ENCODE results near the gene SLC5A10.

Gene SLC5A10

DNA sequence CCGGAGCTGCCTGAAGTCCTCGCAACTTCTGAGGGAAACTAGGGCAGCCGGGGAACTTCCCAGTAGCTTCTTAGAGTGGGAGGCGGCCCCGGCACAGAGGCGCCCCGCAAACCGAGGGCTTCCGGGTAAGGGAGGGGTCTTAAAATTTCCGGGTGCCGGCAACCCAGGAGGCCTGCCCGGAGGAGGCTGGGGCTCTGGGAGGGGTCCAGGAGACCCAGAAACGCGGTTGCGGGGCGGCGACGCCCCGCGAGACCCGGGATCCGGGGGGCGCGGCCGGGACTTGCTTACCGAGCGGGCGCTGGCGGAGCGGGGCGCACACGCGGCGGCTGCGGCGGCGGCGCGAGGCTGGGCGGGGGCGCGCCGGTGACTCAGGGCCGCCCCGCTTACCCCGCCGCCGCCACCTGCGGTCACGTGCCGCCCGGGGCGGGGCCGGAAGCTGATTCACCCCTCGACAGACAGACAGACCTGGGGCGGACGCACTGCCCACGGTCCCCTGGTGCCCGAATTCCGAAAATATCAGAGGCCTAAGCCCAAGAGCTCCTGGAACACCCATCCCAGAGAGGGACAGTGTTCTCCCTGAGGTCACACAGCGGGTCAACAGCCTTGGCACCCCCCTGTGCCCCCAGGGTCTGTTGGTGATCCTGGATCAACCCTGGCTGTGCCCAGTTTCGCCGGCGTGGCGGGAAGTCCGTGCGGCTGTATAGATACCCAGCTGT lies 52.6 kb downstream of the SLC5A10 start, which contains the start of gene FAM83G:
Gene FAM83G (minus strand): TSS at position 344 of the 716 bp plus-strand sequence. CDS start 723 bp downstream, outside the sequence.
- peak; percentile 67 for DNase-seq

DNA sequence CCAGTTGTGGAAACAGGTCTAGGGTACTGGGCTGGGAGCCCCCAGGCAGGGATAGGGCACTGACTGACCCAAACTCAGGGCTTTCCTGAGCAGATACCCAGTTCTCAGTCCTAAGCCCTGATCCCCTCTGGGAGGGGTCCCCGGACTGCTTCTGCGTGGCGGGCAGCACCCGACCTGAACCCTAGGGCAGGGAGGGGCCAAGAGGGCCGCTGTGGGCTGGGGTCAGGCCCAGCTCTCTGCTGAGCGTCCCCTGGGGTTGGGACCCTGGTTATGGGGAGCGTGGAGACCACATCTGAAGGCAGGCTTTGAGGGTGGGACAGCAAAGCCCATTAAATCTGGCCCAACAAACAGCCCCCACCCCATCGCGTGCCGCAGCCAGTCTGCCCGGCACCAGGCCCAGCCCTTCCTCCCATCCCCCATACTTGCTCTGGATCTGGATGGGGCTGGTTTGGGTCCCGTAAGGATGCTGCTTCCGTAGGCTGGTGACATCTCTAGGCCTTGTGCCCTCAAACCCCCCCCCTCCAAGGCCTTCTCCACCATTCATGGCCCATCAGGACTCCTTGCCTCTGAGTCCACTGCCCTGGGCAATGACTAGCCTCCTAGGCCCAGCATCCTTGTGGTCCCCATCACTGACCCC lies 53.3 kb downstream of the SLC5A10 start:
- DNase-seq, result no peak

DNA sequence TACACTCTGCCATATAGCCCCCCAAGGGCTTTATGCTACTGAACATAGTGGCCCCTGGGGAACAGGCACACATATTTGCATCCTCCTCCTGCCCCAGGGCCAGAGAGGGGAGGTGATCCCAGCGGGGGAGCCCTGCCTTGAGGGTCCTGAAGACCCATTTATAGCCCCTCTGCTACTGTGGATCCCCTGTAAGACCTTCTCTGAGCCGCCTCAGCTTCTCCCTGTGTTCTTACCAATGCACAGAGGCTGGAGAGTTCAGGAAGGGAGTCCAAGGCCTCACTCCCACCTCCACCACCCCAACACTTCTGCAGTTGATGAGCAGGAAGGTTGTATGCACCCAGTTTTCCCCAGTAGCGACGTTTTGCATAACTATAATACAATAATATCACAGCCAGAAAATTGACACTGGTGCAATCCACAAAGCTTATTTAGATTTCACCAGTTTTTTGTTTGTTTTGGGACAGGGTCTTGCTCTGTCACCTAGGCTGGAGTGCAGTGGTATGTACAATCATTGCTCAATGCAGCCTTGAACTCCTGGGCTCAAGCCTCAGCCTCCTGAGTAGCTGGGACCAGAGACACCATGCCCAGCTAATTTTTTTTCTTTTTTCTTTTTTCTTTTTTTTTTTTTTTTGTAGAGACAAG lies 53.9 kb downstream of the SLC5A10 start:
- DNase-seq, result no peak

DNA sequence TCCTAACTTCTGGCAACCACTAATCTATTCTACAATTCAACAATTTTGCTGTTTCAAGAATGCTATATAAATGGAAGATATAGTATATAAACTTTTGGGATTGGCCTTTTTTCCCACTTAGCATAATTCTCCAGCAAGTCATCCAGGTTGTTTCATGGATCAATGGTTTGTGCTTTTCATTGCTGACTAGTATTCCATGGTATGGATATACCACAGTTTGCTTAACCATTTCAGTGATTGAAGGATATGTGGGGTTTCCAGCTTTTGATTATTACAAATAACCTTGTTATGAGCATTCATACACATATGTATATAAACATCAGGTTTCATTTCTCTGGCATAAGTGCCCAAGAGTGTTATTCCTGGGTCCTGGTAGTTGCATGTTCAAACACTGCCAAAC lies 54.7 kb downstream of the SLC5A10 start:
- DNase-seq, result no peak

DNA sequence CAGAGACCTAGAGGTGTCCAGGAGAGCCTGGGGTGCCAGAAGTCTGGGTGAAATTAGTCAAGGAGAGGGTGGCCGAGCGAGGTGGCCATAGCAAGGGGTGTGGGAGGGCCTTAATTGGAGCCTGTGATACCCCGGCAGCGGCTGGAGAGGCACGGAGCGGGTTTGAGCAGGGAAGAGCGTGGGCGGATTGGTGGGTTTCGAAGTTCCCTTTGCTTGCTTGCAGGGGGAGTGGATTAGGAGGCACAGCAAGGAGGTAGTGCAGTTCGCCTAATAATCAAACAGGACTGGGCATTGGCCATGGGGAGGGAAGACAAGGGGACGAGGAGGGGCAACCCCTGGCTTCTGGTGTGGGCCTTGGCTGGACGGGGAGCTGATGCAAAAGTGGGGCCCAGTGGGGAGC lies 58.0 kb downstream of the SLC5A10 start:
- DNase-seq, result no peak

DNA sequence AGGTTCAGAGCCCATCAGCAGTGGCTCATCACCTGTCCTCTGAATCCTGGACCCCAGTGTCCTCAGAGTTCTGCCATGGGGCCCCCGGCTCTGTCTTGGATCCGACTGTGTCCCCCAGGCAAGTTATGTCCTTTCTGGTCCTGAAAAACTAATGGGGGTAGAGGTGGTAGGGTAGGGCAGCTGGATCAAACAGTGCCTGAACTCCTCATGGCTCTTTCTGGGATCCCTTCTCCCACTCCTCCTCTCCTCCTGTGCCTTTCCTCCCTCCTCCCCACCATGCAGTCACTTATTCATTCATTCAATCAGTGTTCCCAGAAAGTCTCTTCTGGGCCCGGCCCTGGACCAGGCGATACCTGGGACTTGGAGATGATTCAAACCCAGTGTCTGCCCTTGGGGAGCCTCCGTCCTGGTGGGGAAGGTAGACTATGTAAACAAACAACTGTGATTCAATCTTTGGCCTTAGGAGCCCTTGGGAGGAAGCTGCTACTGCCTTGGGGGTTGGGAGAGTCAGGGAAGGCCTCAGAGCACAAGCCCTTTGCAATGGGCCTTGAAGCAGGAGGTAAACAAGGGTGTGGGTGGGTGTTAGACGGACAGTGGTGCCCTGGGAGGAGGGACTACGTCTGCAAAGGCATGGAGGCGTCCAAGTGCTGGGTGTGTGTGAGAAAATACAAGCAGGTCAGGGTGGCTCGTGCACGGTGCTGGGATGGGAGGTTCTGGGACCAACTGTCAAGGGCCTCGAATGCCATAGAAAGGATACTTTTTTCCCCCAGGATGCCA lies 59.0 kb downstream of the SLC5A10 start:
- DNase-seq, result no peak

DNA sequence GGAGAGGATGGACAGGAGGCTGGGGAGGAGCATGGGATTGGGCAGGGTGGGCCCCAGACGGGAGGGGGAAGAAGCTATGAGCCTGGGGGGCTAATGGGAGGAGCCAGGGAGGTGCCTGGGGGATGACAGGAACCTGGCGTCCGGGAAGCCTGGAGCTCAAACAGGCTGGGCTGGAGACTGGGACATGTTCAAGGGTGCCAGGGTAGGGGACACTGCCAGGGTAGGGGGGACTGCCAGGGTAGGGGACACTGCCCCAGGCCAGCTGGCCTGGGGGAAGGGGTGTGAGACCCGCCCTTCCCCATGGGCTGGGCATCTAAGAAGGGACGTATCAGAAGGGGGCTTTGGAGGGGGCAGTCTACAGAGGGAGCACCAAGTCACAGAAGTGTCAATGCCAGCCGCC lies 59.6 kb downstream of the SLC5A10 start:
- no peak for DNase-seq

DNA sequence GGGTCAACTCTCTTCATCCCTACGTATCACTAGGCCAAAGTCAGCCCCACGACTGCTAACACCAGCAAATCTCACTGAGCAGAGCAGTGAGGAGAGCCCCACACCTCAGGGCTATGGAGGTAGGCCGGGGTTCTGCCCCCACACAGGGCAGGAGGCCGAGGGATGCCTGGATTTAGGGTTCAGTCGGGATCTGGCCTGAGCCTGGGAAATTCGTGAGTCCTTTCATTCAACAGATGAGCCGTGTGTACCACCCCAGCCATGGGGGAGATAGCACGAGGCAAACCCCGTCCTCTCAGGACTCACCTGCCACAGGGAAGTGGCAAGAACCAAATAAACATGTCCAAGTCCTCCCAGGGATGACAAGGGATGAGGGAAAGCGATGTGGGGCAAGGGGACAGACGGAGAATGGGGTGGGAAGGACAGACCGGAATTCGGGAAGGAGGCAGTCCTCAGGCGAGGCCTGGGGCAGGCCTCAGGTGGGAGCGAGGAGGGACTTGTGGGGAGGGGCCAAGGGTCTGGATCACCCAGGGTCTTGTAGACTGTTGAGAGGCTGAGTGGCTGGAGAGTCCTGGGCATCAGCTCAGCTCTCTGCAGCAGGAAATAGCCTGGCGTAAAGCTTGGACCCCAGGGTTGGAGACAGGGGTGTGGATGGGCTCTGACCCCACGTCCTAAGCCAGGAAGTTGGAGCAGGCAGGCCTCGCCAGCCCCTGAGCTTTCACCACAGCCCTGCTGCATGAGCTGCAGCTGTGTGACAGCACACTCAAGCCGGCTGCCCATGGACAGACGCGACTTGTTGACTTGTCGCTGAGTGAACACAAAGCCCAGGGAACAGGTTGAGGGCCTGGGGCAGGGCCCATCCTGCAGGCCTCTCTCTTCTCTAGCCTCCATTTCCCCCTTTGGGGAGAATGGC lies 60.5 kb downstream of the SLC5A10 start:
- no peak for DNase-seq

DNA sequence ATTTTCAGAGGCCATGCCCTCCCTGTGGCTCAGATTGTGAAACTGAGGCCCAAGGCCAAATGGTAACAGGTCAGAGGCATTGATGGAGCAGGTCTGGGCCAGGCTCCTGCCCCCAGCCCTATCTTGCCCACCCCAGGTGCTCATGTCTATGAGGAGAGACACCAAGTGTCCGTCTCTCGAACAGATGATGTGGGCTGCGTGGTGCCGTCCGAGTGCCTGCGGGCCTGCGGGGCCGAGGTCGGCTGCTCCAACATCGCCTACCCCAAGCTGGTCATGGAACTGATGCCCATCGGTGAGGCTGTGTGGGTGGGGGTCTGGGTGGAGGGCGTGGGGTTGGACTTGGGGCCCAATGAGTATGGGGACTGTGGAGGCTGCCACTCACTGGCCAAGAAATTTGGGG lies 61.3 kb downstream of the SLC5A10 start:
- no peak for DNase-seq

DNA sequence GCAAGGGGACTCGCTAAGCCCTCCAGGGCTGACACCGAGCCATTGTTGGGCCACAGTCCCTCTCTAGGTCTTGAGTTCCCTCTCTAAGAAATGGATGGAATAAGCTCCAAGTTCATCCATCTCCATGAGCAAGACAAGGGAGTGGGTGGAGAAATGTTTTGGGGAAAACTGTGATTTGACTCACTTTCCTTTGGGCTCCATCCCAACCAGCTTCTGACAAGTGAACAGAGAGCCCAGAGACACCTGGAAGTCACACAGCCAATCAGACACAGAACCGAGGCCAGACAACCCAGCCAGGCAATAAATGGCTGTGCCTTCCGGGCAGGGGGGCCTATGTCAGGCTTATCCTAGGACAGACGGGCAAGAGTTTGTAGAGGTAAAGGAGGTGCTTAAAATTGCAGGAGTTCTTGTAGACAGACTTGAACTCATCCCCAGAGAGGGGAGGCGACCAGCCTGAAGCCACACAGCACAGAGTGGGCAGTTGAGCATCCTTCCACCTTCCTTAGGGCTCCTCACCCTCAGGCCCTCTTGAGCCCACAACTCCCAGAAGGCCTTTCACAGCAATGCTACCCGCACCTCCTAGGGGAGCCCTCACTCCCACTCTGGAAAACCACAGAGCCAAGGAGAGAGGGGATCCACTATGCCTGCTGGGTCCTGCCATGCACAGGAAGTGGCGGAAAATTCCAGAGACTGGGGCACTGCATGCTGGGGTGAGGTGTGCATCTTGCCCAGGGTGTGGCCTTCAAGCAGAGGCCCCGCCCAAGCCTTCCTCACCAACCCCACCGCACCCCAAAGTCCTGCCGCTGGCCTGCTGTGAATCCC lies 62.1 kb downstream of the SLC5A10 start:
- no peak for DNase-seq

DNA sequence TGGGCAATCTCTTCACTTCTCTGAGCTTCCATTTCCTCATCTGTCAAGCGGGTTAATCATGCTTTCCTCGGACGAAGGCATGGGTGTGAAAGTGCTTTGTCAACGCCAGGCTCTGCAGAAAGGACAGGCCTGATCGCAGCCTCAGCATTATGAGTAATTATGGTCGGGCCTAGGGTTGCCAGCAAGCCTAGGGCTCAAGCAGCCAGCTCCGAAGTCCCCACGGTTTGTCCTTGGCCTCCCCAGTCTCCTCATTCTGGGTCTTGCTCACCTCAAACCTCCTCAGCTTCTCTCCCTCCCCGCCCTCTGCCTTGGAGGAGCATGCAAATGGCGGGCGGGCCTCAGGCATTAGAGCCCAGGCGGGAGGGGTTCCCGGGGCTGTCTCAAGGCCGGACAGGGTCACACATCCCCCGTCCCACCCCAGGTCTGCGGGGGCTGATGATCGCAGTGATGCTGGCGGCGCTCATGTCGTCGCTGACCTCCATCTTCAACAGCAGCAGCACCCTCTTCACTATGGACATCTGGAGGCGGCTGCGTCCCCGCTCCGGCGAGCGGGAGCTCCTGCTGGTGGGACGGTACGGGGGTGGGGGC lies 62.8 kb downstream of the SLC5A10 start:
- DNase-seq, result no peak

DNA sequence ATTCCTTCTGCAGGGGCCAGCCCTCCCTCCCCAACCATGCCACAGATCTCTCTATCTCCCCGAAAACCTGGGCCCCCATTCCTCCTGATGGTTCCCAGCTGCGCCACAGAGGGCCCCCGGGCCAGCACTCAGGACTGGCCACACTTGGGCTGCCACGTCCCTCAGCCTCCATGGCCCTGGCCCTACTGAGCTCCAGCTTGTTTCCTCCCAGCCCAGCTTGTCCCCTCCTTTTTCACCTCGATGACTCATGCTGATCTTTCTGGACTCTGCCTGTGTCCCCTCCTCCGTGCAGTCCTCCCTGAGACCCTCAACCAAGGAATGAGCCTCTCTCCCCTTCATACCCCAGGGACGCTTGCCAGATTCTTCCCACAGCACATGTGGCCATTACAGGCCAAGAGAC lies 63.5 kb downstream of the SLC5A10 start:
- DNase-seq, result no peak

DNA sequence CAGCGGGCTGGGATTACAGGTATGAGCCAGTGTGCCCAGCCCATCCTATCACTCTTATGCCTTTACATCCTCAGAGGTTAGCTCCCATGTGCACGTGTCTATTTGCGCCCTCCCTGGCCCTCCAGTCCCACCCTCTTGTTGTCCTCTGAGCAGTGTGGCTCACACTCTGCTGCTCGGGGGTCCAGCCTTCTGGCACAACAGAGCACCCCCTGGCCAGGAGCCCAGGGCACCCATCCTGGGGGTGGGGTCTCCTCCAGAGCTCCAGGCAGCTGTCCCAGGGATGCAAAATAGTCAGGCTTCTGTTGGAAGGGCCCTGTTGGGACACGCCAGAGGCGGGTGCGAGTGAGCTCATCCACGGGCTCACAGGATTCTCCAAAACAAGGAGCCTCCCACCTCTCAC lies 64.3 kb downstream of the SLC5A10 start:
- DNase-seq, result no peak

DNA sequence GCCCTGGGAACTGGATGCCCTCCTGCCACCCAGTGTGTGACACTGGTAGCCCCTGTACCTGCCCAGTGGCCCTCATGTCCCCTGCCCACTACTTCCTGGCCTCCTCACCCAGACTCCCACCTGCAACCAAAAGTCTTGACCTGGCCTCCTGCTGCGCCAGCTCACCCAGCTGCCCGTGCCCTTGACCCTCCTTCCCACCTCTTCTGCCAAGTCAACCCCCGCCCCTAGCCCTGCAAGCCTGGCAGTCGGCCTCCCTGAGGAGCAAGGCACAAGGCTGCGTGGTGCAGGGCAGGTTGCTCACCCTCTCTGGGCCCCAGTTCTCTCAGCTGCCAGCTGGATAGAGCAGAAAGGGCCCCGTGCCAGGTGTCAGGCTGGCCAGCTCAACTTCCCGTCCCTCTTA lies 64.9 kb downstream of the SLC5A10 start:
- no peak for DNase-seq

DNA sequence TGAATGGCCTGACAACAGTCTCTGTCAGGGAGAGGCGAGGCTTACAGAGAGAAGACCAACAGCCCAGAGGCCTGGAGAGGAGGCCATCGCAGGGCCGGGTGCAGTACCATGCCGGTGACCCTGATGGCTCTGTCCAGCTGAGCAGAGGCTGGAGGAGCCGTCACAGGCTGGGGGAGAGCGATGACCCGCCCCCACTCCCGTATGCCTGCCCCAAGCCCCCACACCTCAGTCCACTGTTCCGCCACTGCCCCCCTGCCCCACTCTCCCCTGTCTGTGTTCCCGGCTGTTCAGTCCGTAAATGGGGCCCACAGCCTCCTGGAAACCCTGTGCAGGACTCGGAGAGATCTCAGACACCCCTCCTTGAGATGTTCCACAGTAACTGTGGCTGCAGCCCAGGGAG lies 65.4 kb downstream of the SLC5A10 start:
- no peak for DNase-seq

DNA sequence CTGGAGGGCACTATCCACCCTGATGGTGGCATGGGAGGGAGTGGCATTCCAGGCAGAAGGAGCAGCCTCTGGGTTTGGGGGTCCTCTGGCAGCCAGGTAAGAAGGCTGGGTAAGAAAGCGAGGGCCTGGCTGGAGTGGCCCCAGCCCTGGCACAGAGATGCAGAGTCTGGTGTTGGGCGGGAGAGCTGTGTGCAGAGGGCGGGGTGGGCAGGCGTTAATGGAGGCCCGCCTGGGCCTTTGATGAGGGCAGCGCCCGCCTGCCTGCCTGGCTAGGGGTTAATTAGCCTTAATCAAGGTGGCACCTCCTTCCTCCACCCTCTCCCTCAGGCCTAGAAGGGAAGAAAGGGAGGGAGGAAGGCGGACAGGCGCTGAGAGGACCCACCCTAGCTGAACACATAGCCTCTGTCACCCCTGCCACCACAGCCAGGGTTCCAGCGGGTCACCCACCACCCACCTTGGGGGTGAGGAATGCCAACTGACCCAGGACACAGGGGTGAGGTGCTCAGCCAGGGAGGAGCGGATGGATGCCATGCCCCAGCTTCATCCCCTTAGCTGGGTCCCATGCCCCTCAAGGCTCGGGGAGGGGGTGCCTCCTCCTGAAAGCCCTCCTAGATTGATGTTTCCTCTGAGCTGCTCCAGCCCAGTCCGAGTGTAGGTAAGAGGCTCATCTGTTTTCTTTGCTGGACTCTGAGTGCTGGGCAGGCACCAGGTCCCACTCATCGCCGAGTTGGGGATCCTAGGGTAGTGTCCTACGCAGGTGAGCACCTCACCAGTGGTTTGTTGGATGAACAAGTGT lies 66.0 kb downstream of the SLC5A10 start:
- DNase-seq, result no peak

DNA sequence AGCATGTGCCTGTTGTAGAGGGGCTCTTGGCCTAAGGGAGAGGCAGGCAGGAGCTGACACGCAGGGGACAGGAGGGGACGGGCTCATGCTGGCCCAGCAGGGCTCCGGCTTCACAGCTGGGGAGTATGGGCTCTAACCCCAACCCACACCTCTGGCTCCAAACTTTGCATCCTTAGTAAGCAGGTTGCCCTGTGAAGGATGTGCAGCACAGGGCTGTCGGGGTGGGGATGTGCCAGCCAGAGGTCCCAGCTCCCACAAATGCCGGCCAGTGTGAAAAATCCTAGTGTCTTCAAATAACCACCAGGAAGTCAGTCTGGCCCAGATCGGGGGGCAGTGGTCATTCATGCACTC lies 66.6 kb downstream of the SLC5A10 start:
- DNase-seq, result no peak

DNA sequence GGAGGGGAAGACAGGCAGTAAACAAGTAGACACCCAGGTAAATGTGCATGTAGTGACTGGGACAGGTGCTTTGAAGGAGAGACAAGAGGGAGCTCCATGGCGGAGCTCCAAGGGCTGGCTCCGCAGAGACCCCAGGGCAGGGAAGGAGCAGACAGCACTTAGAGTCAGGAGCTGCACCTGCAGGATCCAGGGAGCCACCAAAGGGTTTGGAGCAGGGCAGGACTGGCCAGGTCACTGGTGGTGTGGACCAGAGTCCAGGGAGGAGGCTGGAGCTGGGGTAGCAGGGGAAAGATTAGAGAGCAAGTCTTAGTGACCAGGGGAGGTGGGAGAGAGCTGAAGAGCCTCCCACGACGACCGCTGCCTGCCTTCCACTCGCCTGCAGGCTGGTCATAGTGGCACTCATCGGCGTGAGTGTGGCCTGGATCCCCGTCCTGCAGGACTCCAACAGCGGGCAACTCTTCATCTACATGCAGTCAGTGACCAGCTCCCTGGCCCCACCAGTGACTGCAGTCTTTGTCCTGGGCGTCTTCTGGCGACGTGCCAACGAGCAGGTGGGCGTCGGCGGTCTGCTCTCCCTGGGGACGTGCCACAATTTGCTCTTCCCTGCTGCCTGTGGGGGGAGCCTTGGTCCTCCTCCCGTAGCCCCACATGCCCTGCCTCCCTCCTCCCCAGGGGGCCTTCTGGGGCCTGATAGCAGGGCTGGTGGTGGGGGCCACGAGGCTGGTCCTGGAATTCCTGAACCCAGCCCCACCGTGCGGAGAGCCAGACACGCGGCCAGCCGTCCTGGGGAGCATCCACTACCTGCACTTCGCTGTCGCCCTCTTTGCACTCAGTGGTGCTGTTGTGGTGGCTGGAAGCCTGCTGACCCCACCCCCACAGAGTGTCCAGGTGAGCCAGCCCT lies 67.3 kb downstream of the SLC5A10 start:
- no peak for DNase-seq

DNA sequence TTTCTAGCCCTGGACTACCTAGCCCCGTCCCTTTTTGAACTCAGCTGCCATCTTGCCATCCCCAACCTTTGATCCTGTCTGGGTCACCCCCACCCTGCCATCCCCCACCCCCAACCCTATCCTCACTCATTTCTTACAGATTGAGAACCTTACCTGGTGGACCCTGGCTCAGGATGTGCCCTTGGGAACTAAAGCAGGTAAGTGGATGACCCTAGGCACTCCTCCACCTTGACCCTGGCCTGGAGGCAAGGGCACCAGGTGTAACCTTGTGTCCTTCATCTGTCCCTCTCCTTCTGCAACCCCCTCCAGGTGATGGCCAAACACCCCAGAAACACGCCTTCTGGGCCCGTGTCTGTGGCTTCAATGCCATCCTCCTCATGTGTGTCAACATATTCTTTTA lies 68.1 kb downstream of the SLC5A10 start:
- no peak for DNase-seq

All from fibroblast of skin of abdomen (primary cell).